PFSK-1 (cell line): ENCODE results near the gene PROM2.

Source experiments
- FOXP2 ChIP-seq: optimal IDR thresholded peaks from 2 replicates; pipeline ENCODE3; 2011; ENCODE audit warnings: borderline replicate concordance, control low read depth, inconsistent platforms; ENCODE audit not compliant: insufficient read depth; ENCODE audit errors: extremely low read length, extremely low read depth
- POLR2AphosphoS5 ChIP-seq: IDR thresholded peaks from 2 replicates; pipeline ENCODE4 v1.6.1; 2012; ENCODE audit warnings: low read depth, mild to moderate bottlenecking, control low read depth, low read length, moderate library complexity
- REST ChIP-seq, 2 experiments: IDR thresholded peaks; 2 replicates each; pipeline versions ENCODE4 v1.6.1 to v1.8.0; 2011 to 2012; ENCODE audit warnings: low read depth in 2 of 2, low read length in 2 of 2, control low read depth in 1 of 2, inconsistent platforms in 1 of 2, mild to moderate bottlenecking in 1 of 2, moderate library complexity in 1 of 2; ENCODE audit not compliant: insufficient read depth in 1 of 2
- SIN3A ChIP-seq: IDR thresholded peaks from 2 replicates; pipeline ENCODE4 v1.6.1; 2012; ENCODE audit warnings: mild to moderate bottlenecking, low read length, moderate library complexity, borderline replicate concordance; ENCODE audit not compliant: insufficient read depth
- TAF1 ChIP-seq: IDR thresholded peaks from 2 replicates; pipeline ENCODE4 v1.6.1; 2012; ENCODE audit warnings: low read length, control low read depth, borderline replicate concordance; ENCODE audit not compliant: insufficient read depth

- TF ChIP-seq REST (IDR thresholded peaks at IDR 0.05; ENCODE audit: insufficient read depth in 1 of 2, low read depth in 2 of 2, low read length in 2 of 2): no peak
- no peak for TF ChIP-seq POLR2AphosphoS5
- no peak for TF ChIP-seq TAF1
- TF ChIP-seq SIN3A: no peak
- TF ChIP-seq FOXP2: no peak
Observed at GRCh38 chr2:95289253-95289652, 15.0 kb downstream of the PROM2 start.
